ENCODE measurements around the gene NETO1. TPM values are rescaled to one million over a fixed set of nuclear protein-coding genes. Genes with fewer than 3 reads are reported as not detected.

NETO1 gene
- total RNA-seq, 1 experiment from 2014 or later, result 12.9 TPM

- DNase-seq (peak; percentile 58), ATAC-seq (peak; percentile 48)
- Histone ChIP-seq H3K27me3 (ENCODE audit: low read length) (no peaks in the 10 kb centered on the region), H3F3A (ENCODE audit: low read length, unreplicated experiment) (peaks cover 8% of the 10 kb centered on the region), H4K20me1 (ENCODE audit: low read length) (no peaks in the 10 kb centered on the region), H3K4me2 (ENCODE audit: low read length) (peak overlapping the region; percentile 58), H3K4me3 (ENCODE audit: low read length) (no peak overlapping the region), H3K27ac (ENCODE audit: low read length) (peak overlapping the region; percentile 76), H2AFZ (ENCODE audit: low read length) (peak overlapping the region; percentile 32), H3K9ac (ENCODE audit: low read length) (no peak overlapping the region), H3K9me2 (replicated peaks; ENCODE audit: low read length) (no peaks in the 10 kb centered on the region), H3K4me1 (ENCODE audit: insufficient read depth, low read length) (peaks cover 36% of the 10 kb centered on the region), H3K9me3 (ENCODE audit: low read length) (no peaks in the 10 kb centered on the region), H3K79me2 (ENCODE audit: low read length) (no peaks in the 10 kb centered on the region), H3K36me3 (ENCODE audit: low read depth, low read length) (no peaks in the 10 kb centered on the region)
- ChIA-PET CTCF (no interaction called here), POLR2A (ENCODE audit: unreplicated experiment) (no interaction called here)
- no TSS peak for BruUV-seq (replicated peaks)
- TF ChIP-seq CTCF (conservative IDR thresholded peaks at IDR 0.05; ENCODE audit: low read depth, low read length) (no peak), EZH2 (IDR thresholded peaks at IDR 0.05; ENCODE audit: low read length, unreplicated experiment) (no peak), EZH2phosphoT487 (IDR thresholded peaks at IDR 0.05; ENCODE audit: borderline replicate concordance, low read length) (no peak)
- intact Hi-C loops (cut with micrococcal nuclease), result loop anchor here (10.0 kb wide), 1 partner anchor 288 kb away; no protein-coding TSS in a partner anchor
Measured at GRCh38 chr18:72846736-72847533, 20.9 kb downstream of the NETO1 start.

GRCh38 chr18:72843743-72844142, 24.0 kb downstream of the NETO1 start:
- Histone ChIP-seq H3K4me3 (ENCODE audit: low read length) (no peak overlapping the region), H3K27ac (ENCODE audit: low read length) (no peak overlapping the region), H3K9ac (ENCODE audit: low read length) (no peak overlapping the region), H3K36me3 (ENCODE audit: low read depth, low read length) (no peaks in the 10 kb centered on the region), H3K27me3 (ENCODE audit: low read length) (no peaks in the 10 kb centered on the region), H4K20me1 (ENCODE audit: low read length) (no peaks in the 10 kb centered on the region), H3F3A (ENCODE audit: low read length, unreplicated experiment) (peaks cover 8% of the 10 kb centered on the region), H3K79me2 (ENCODE audit: low read length) (no peaks in the 10 kb centered on the region), H3K4me1 (ENCODE audit: insufficient read depth, low read length) (peaks cover 23% of the 10 kb centered on the region), H3K9me2 (replicated peaks; ENCODE audit: low read length) (no peaks in the 10 kb centered on the region), H2AFZ (ENCODE audit: low read length) (no peak overlapping the region), H3K9me3 (ENCODE audit: low read length) (no peaks in the 10 kb centered on the region), H3K4me2 (ENCODE audit: low read length) (no peak overlapping the region)
- ChIA-PET CTCF (no interaction called here), POLR2A (ENCODE audit: unreplicated experiment) (no interaction called here)
- DNase-seq (no peak), ATAC-seq (no peak)
- TF ChIP-seq CTCF (conservative IDR thresholded peaks at IDR 0.05; ENCODE audit: low read depth, low read length) (no peak), EZH2 (IDR thresholded peaks at IDR 0.05; ENCODE audit: low read length, unreplicated experiment) (no peak)
- intact Hi-C loops (cut with micrococcal nuclease), result loop anchor here (10.0 kb wide), 1 partner anchor 291 kb away; no protein-coding TSS in a partner anchor
- no TSS peak for BruUV-seq (replicated peaks)

- Histone ChIP-seq H3K27me3 (ENCODE audit: low read length) (no peaks in the 10 kb centered on the region), H3K4me1 (ENCODE audit: insufficient read depth, low read length) (no peaks in the 10 kb centered on the region), H2AFZ (ENCODE audit: low read length) (no peak overlapping the region), H3K9ac (ENCODE audit: low read length) (no peak overlapping the region), H3K27ac (ENCODE audit: low read length) (no peak overlapping the region), H3K4me3 (ENCODE audit: low read length) (no peak overlapping the region), H3K79me2 (ENCODE audit: low read length) (no peaks in the 10 kb centered on the region), H3K9me2 (replicated peaks; ENCODE audit: low read length) (no peaks in the 10 kb centered on the region), H3F3A (ENCODE audit: low read length, unreplicated experiment) (no peaks in the 10 kb centered on the region), H3K9me3 (ENCODE audit: low read length) (no peaks in the 10 kb centered on the region), H3K4me2 (ENCODE audit: low read length) (no peak overlapping the region), H4K20me1 (ENCODE audit: low read length) (no peaks in the 10 kb centered on the region), H3K36me3 (ENCODE audit: low read depth, low read length) (no peaks in the 10 kb centered on the region)
- DNase-seq (no peak), ATAC-seq (no peak)
- intact Hi-C loops (cut with micrococcal nuclease), result loop anchor here (10.0 kb wide), 1 partner anchor 295 kb away; no protein-coding TSS in a partner anchor
- ChIA-PET CTCF (no interaction called here), POLR2A (ENCODE audit: unreplicated experiment) (no interaction called here)
- BruUV-seq (replicated peaks), result no TSS peak
- TF ChIP-seq EZH2 (IDR thresholded peaks at IDR 0.05; ENCODE audit: low read length, unreplicated experiment) (no peak), CTCF (conservative IDR thresholded peaks at IDR 0.05; ENCODE audit: low read depth, low read length) (no peak), EZH2phosphoT487 (IDR thresholded peaks at IDR 0.05; ENCODE audit: borderline replicate concordance, low read length) (no peak)
Measured at GRCh38 chr18:72840109-72840508, 27.7 kb downstream of the NETO1 start.

Data from PC-3 (cell line).